ENCODE results near the gene L1CAM. TPM values are rescaled to one million over a fixed set of nuclear protein-coding genes. Genes with fewer than 3 reads are reported as not detected.

Gene L1CAM
- total RNA-seq, 1 experiment from 2014 or later = 12.7 TPM

DNA sequence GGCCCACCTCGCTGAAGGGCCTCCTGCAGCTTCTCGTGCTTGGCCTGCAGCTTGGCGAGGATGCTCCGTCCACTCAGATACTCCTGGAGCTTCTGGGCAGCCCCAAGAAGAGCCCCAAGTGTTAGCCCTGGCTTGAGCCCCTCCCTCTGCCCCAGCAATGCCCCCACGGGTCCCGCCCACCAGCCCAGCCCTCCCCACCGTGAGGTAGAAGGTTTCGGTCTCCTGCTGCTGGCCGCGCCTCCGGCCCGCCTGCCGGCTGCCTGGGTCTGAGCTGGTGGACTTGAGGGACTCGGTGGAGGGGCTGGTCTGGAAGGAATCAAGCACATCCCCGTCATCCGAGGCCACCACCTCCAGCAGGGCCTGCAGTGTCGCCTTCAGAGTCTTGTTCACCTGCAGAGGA, 27.2 kb upstream of the L1CAM start:
- H3K27me3 Mint-ChIP-seq (ENCODE audit: insufficient read depth, unreplicated experiment) = no peaks in the 10 kb centered on the region
- no peaks in the 10 kb centered on the region for H3K9me3 ChIP-seq
- TF ChIP-seq, protein P1, sequence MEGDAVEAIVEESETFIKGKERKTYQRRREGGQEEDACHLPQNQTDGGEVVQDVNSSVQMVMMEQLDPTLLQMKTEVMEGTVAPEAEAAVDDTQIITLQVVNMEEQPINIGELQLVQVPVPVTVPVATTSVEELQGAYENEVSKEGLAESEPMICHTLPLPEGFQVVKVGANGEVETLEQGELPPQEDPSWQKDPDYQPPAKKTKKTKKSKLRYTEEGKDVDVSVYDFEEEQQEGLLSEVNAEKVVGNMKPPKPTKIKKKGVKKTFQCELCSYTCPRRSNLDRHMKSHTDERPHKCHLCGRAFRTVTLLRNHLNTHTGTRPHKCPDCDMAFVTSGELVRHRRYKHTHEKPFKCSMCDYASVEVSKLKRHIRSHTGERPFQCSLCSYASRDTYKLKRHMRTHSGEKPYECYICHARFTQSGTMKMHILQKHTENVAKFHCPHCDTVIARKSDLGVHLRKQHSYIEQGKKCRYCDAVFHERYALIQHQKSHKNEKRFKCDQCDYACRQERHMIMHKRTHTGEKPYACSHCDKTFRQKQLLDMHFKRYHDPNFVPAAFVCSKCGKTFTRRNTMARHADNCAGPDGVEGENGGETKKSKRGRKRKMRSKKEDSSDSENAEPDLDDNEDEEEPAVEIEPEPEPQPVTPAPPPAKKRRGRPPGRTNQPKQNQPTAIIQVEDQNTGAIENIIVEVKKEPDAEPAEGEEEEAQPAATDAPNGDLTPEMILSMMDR (IDR thresholded peaks at IDR 0.05; ENCODE audit: insufficient read depth in 1 of 2, low read depth in 1 of 2, low read length in 1 of 2, severe bottlenecking in 1 of 2, unreplicated experiment in 1 of 2) = no peak
- no peak overlapping the region for H3K27ac Mint-ChIP-seq (ENCODE audit: unreplicated experiment)
- H3K4me3 Mint-ChIP-seq (ENCODE audit: unreplicated experiment) = no peak overlapping the region
- H3K4me1 Mint-ChIP-seq (ENCODE audit: low read depth, unreplicated experiment) = no peaks in the 10 kb centered on the region
- no peaks in the 10 kb centered on the region for H3K36me3 Mint-ChIP-seq (ENCODE audit: insufficient read depth, unreplicated experiment)
- intact Hi-C loops (cut with micrococcal nuclease; ENCODE audit: unreplicated experiment) = no loop called here
- H3K4me1 ChIP-seq = no peaks in the 10 kb centered on the region
- ChIA-PET CTCF (no interaction called here), POLR2A (no interaction called here)
- no peaks in the 10 kb centered on the region for H3K9me3 Mint-ChIP-seq (ENCODE audit: unreplicated experiment)
- no peaks in the 10 kb centered on the region for H3K27me3 ChIP-seq (replicated peaks; ENCODE audit: control insufficient read depth, insufficient read depth, low read length)
- BruUV-seq (replicated peaks) = no TSS peak
- H3K4me3 ChIP-seq (ENCODE audit: low read depth, low read length) = no peak overlapping the region
- no peak for DNase-seq
- H3K36me3 ChIP-seq (ENCODE audit: control insufficient read depth, insufficient read depth, low read length) = no peaks in the 10 kb centered on the region

DNA sequence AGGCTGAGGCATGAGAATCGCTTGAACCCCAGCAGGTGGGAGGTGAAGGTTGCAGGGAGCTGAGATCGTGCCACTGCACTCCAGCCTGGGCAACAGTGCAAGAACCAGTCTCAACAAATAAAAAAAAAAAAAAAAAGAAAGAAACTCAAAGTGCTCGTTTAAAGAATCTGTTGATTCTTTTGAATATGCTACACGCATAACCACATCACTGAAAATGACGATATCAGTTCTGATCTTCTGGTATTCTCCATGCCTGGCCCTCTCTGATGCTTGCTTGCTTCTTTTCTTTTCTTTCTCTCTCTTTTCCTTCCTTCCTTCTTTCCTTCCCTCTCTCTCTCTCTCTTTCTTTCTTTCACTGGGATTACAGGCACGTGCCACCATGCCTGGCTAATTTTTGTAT, 25.8 kb upstream of the L1CAM start:
- Mint-ChIP-seq H3K4me3 (ENCODE audit: unreplicated experiment) (no peak overlapping the region), H3K27ac (ENCODE audit: unreplicated experiment) (no peak overlapping the region), H3K4me1 (ENCODE audit: low read depth, unreplicated experiment) (no peaks in the 10 kb centered on the region), H3K36me3 (ENCODE audit: insufficient read depth, unreplicated experiment) (no peaks in the 10 kb centered on the region), H3K27me3 (ENCODE audit: insufficient read depth, unreplicated experiment) (no peaks in the 10 kb centered on the region), H3K9me3 (ENCODE audit: unreplicated experiment) (no peaks in the 10 kb centered on the region)
- Histone ChIP-seq H3K27me3 (replicated peaks; ENCODE audit: control insufficient read depth, insufficient read depth, low read length) (no peaks in the 10 kb centered on the region), H3K9me3 (no peaks in the 10 kb centered on the region), H3K4me3 (ENCODE audit: low read depth, low read length) (no peak overlapping the region), H3K4me1 (no peaks in the 10 kb centered on the region), H3K36me3 (ENCODE audit: control insufficient read depth, insufficient read depth, low read length) (no peaks in the 10 kb centered on the region)
- DNase-seq = no peak
- CTCF ChIA-PET = interaction anchor here (0.7 to 1.2 kb wide), 2 partner anchors 13 to 35 kb away, joined by 6 read pairs; no protein-coding TSS in a partner anchor
- BruUV-seq (replicated peaks) = no TSS peak
- intact Hi-C loops (cut with micrococcal nuclease; ENCODE audit: unreplicated experiment) = no loop called here
- POLR2A ChIA-PET = no interaction called here
- TF ChIP-seq, protein P1 (IDR thresholded peaks at IDR 0.05; ENCODE audit: insufficient read depth in 1 of 2, low read depth in 1 of 2, low read length in 1 of 2, severe bottlenecking in 1 of 2, unreplicated experiment in 1 of 2) = no peak

DNA sequence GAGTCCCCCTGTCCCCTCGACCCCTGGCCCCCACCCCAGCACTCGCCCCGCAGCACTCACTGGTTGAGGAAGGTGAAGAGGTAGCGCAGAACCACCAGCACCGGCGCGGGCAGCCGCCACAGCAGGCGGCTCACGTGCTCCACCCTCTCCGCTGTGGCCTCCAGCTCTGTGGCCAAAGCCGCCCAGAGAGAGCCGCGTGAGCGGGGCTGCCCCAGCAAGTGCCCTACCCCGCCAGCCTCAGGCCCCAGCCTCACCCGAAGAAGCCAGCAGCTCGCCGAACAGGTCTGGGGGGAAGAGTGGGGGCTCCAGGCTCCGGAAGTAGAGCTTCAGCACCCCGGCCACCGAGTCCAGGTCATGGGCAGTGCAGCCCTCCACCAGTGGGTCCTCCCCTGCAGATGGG, 24.5 kb upstream of the L1CAM start:
- Mint-ChIP-seq H3K9me3 (ENCODE audit: unreplicated experiment) (no peaks in the 10 kb centered on the region), H3K27me3 (ENCODE audit: insufficient read depth, unreplicated experiment) (no peaks in the 10 kb centered on the region)

More for the DNA sequence above, 24.5 kb upstream of the L1CAM start:
- ChIA-PET CTCF (interaction anchor here (0.6 to 0.7 kb wide), 2 partner anchors 32 to 99 kb away, joined by 3 to 5 read pairs; no protein-coding TSS in a partner anchor), POLR2A (interaction anchor here (0.5 to 0.7 kb wide), 2 partner anchors 24 to 117 kb away, joined by 3 to 7 read pairs; partner anchors contain the start of gene L1CAM)
- intact Hi-C loops (cut with micrococcal nuclease; ENCODE audit: unreplicated experiment) = no loop called here
- no peak overlapping the region for H3K27ac Mint-ChIP-seq (ENCODE audit: unreplicated experiment)
- TF ChIP-seq, protein P1 (IDR thresholded peaks at IDR 0.05; ENCODE audit: insufficient read depth in 1 of 2, low read depth in 1 of 2, low read length in 1 of 2, severe bottlenecking in 1 of 2, unreplicated experiment in 1 of 2) = no peak
- H3K36me3 Mint-ChIP-seq (ENCODE audit: insufficient read depth, unreplicated experiment) = no peaks in the 10 kb centered on the region
- no TSS peak for BruUV-seq (replicated peaks)
- Histone ChIP-seq H3K27me3 (replicated peaks; ENCODE audit: control insufficient read depth, insufficient read depth, low read length) (no peaks in the 10 kb centered on the region), H3K4me3 (ENCODE audit: low read depth, low read length) (no peak overlapping the region), H3K36me3 (ENCODE audit: control insufficient read depth, insufficient read depth, low read length) (no peaks in the 10 kb centered on the region), H3K4me1 (no peaks in the 10 kb centered on the region), H3K9me3 (no peaks in the 10 kb centered on the region)
- DNase-seq = no peak
- H3K4me3 Mint-ChIP-seq (ENCODE audit: unreplicated experiment) = no peak overlapping the region
- H3K4me1 Mint-ChIP-seq (ENCODE audit: low read depth, unreplicated experiment) = no peaks in the 10 kb centered on the region
